GM12801 (cell line): ENCODE results near the gene POLRMT.

Experiments
- TF ChIP-seq, protein P1 (sequence below): IDR thresholded peaks from one replicate; pipeline ENCODE4 v1.5.1; 2011; ENCODE audit warnings: control low read depth; ENCODE audit not compliant: insufficient read length; ENCODE audit errors: extremely low read depth

Gene POLRMT

DNA sequence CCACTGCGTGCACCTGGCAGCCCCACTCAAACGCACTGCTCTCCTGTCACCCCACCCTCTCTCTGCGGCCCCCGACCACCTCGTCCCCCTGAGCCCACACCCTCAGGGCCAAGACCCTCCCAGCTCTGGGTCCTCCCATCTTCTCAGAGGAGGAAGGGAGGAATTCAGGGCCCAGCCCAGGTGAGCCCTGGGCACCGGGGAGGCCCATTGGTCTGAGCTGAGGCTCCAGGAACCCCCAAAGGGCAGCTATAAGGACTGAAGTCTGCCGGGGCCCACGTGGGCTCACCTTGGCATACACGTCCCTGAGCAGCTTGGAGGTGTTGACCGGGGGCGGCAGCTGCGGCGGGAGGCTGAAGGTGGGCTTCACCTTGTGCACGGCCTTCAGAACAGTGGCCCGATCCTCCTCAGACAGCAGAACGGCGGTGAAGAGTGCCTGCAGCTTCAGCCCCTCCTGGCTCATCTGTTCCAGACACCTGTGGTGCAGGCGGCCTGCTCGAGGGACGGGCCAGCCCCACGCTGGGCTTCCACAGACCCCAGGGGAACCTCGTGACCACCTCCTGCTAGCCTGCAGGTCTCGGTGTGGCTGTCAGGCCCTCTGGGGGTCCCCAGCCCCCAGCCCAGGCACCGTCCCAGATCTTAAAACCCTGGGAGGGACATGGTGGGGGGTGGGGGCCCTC is 8.8 kb downstream of the POLRMT start:
- TF ChIP-seq, protein P1, sequence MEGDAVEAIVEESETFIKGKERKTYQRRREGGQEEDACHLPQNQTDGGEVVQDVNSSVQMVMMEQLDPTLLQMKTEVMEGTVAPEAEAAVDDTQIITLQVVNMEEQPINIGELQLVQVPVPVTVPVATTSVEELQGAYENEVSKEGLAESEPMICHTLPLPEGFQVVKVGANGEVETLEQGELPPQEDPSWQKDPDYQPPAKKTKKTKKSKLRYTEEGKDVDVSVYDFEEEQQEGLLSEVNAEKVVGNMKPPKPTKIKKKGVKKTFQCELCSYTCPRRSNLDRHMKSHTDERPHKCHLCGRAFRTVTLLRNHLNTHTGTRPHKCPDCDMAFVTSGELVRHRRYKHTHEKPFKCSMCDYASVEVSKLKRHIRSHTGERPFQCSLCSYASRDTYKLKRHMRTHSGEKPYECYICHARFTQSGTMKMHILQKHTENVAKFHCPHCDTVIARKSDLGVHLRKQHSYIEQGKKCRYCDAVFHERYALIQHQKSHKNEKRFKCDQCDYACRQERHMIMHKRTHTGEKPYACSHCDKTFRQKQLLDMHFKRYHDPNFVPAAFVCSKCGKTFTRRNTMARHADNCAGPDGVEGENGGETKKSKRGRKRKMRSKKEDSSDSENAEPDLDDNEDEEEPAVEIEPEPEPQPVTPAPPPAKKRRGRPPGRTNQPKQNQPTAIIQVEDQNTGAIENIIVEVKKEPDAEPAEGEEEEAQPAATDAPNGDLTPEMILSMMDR = no peak

DNA sequence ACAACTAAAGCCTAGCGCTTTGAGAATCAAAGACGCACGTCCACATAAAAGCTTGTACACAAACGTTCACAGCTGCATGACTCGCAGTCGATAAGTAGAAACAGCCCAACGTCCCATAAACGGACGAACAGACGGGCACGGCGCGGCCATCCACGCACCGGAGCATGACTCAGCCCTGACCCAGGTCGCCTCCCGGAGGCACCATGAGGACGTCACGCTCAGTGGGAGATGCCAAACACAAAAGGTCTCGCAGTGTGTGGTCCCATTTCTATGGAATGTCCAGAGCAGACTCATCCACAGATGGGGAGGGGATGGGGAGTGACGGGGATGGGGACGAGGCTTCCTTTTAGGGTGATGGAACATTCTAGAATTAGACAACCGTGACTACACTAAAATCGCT is 9.4 kb downstream of the POLRMT start:
- TF ChIP-seq, protein P1 = no peak

DNA sequence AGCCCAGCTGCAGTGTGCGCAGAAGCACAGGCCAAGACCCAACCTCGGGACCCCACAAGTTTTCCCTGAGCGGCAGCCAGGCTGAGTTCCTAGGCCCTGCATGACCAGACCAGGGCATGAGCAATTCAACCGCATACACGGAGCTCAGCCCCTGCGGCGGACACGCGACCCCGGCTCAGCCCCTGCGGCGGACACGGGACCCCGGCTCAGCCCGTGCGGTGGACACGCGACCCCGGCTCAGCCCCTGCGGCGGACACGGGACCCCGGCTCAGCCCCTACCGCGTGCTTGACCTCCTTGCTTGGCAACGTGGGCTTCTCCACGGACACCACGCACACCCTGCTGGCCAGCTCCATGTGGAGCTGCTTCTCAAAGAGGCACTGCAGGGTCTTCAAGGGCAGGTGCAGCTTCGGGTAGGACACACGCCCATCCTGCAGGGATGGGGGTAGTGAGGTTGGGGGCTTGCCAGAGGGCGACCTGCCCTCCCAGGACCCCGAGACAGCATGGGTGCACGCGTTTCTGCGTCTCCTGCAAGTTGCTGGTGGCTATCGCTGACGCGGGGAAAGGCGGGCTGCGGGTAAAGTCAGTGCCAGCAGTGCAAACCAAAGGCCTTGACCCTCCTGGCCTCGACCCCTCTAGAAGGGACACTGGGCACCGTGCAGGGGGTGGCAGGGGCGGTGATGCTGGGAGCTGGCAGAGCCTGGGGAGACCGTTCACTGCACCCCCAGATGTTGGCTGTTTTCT is 10.0 kb downstream of the POLRMT start:
- TF ChIP-seq, protein P1 = no peak

DNA sequence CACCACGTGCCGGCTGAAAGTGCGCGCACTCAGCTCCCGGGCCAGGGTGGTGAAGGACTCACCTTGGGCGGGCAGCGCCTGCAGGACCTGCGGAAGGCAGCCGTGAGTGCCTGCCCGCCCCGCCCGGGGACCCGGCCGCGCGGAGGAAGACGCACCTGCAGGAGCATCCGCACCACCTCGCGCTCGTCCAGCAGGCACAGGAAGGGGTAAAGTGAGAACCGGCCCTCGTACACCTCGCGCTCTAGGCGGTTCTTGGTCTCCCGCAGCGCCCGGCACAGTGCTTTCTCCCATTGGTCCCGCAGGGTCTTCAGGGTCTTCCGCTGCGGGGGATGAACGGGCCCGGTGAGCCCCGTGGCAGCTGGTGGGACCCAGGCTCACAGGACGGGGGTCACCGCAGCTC is 10.7 kb downstream of the POLRMT start:
- TF ChIP-seq, protein P1 = no peak

DNA sequence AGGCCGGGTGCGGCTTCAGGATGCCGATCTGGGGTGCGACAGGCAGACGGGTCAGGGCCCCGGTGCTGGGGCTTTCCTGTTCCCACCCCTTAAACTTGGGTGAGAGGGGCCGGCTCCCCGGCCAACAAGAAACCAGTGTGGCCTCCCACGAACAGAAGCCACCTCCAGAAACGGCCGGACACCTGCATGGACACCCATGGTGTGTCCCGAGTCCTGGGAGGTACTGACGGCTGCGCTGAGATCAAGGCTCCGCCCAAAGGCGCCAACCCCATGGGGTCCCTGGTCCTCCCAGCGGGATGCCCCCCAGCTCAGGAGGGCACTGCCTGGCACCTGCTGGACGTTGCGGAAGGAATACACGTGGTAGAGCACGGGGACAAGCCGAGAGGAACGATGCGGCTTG is 11.5 kb downstream of the POLRMT start:
- TF ChIP-seq, protein P1 = no peak

DNA sequence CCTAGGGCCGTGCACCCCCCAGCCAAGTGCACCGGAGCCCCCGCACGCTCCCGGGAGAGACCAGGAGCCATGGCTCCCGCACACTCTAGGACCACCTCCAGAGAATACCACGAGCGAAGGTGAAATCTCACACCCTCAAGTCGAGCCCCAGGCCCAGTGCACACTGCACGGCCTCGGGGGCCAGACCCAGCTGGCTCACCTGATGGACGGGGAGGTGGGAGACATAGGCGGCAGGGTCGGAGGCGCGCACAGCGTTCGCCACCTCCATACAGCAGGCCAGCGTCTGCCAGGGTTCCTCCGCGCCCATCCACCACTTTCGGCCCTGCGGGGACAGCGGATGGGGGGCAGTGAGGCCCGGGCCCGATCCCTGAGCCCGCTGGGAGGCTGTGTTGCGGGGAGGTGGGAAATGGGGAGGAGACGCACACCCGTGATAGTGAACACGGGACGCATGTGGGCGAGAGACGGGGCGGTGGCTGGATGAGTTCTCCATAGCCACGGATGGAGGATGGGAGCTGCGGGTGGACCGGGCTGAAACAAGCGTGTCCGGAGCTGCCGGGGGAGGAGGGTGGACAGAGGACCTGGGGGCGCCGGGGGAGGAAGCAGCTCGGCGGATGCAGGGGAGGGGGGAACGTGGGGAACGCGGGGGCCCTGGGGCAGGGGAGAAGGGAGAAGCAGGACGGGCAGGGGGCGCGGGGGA is 13.0 kb downstream of the POLRMT start:
- TF ChIP-seq, protein P1 = no peak

DNA sequence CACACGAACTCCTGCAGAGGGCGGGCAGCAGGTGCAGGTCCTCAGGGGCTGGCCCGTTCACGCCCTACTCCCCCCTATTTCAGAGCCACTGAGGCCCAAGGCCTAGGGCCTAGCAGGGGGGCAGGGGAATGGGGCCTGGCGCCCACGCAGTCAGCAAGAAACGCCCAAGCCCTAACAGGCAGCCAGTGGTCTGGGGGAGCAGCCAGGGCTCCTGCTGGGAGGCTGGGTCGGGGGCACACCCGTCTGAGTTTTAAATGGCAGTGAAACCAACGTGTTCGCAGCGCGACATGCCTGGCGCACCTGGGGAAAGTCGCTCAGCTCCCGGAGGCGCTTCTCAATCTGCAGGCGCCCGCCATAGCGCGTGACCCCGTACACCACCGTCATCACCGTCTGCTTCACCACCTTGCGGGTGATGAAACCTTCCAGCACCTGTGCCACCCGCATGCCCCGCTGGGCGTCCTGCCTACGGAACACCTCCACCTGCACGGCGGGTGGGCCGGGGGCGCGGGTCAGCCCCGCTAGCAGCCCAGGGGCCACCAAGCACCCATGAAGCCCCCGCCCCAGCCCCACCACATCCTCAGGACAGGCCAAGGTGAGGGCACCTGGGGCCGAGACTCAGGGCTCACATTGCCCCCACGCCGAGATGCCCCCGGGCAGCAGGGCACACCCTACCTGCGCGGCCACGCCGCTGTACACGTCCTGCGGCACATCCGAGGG is 13.9 kb downstream of the POLRMT start:
- TF ChIP-seq, protein P1 = no peak
